Esophagus squamous epithelium (tissue), 5 donors: ENCODE measurements around the gene PLA2G2F. TPM values are rescaled to one million over a fixed set of nuclear protein-coding genes. Genes with fewer than 3 reads are reported as not detected.

Experiments
- DNase-seq: peaks from one replicate; lab custom pipeline; 2025; lab: John Stamatoyannopoulos, UW
- H3K27ac ChIP-seq, 4 donors: fragments of 200-600 bp; sonication (generic); one replicate each; pipeline ENCODE4 v1.5.1; 2016 to 2019; ENCODE audit warnings: mild to moderate bottlenecking in 1 of 4
- H3K27me3 ChIP-seq, 4 donors: fragments of 200-600 bp; sonication (generic); 1 replicate in 3 of 4; 2 replicates in 1 of 4; pipeline versions ENCODE4 v1.5.1 to v1.6.0; 2017 to 2021; ENCODE audit warnings: antibody characterized with exemption in 1 of 4
- H3K36me3 ChIP-seq, 3 donors: fragments of 200-600 bp; sonication (generic); one replicate each; pipeline ENCODE4 v1.5.1; 2016 to 2019
- H3K4me1 ChIP-seq, 3 donors: fragments of 200-600 bp; sonication (generic); one replicate each; pipeline ENCODE4 v1.5.1; 2017 to 2019
- H3K4me3 ChIP-seq, 4 donors: fragments of 200-600 bp; sonication (generic); 1 replicate in 3 of 4; 2 replicates in 1 of 4; pipeline ENCODE4 v1.5.1; 2016 to 2019; ENCODE audit warnings: mild to moderate bottlenecking in 2 of 4, moderate library complexity in 1 of 4
- H3K9me3 ChIP-seq, 3 donors: fragments of 200-600 bp; sonication (generic); one replicate each; pipeline ENCODE4 v1.5.1; 2016 to 2019
- POLR2A ChIP-seq, 4 donors: fragments of 450-650 bp; IDR thresholded peaks; one replicate each; pipeline ENCODE4 v1.6.1; 2017; ENCODE audit warnings: antibody characterized with exemption in 4 of 4, mild to moderate bottlenecking in 4 of 4, moderate library complexity in 3 of 4
- WGBS, 2 donors: methylation state at CpG; one replicate each; pipeline ENCODE4 v1.1.5; 2018; 5-methylcytosine and 5-hydroxymethylcytosine counted together
- intact Hi-C: fragments of 100-400 bp; cut with DNase I; formaldehyde crosslinking; loops from one replicate; pipeline ENCODE4 v1.15.0; 2022
- total RNA-seq, 4 donors: library from RNA; depleted of rRNA; stranded (reverse); fragments of >200 nt; gene quantifications; one replicate each; pipeline ENCODE4 v1.1.0, GENCODE V29; 2016
- TF ChIP-seq, protein P1 (sequence below), 6 experiments: fragments of 450-650 bp in 4 of 6; fragments of 200-600 bp in 2 of 6; sonication (generic) in 2 of 6; IDR thresholded peaks; one replicate each; pipeline ENCODE4 v1.5.1; 2016 to 2019; ENCODE audit warnings: antibody characterized with exemption in 6 of 6, mild to moderate bottlenecking in 4 of 6, moderate library complexity in 4 of 6
- donor health status: DM: yes; HTN: yes; CAD: no.

The PLA2G2F gene
- total RNA-seq, 4 donors from 2014 or later = 0.48 TPM; not detected in 3

DNA sequence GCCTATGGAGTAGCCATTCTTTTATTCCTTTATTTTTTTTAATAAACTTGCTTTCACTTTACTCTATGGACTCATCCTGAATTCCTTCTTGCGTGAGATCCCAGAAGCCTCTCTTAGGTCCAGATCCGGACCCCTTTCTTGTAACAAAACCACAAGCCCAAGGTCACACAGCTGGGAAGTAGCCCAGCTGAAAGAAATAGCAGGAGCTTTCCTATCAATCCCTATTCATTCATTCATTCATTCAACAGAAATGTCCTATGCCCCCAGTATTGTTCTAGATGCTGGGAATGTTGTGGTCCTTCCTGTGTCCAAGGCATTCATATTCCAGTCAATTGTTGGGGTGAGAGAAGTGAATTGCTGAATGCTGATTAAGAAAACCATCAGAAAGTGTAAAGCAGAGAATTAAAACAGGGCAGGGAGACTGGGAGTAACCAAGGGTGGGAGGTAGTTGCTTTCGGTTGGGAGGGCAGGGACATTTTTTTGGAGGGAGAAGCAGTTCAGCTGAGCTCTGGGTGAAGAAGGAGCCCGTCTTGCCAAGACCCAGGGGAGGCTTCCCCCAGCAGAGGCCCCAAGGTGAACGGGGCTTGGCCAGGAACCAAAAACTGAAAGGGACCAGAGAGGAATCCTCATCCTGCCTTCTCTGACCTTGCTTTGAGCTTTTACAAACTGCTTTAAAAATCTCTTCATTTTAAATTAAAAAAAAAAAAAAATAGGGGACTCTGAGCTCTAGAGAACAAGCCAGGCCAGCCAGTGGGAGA, 30.6 kb upstream of the PLA2G2F start:
- peaks cover 0 to 7% (median 0%) of the 10 kb centered on the region in 4 donors for H3K27me3 ChIP-seq

DNA sequence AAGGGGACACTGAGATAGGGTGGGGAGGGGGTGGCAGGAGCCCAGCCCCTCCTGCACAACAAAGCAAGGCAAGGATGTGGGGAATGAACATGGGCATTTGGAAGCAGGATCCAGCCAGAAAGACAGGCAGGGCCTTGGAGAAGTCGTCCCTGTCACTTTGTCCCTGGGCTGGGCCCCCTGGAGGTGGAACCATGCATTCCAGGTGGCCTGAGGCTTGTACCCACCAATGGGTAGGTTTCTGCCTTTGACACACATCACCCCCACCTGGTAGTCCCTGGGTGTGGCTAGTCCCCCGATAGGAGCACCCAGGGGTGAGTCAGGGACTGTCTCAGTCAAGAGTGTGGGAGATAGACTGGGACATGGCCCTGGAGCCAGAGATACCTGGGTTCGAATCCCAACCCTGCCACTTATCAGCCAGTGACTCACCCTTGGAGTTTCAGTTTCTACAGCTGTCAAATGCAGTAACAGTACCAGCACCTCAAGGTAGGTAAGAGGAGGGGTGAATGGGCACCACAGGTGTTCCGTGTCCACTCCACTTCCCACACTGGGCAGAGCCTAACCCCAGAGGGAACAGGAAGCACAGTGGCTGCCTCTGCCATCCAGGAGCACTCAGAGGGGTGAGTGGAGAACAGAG, 29.8 kb upstream of the PLA2G2F start:
- TF ChIP-seq POLR2A (IDR thresholded peaks at IDR 0.05) = no peak
- TF ChIP-seq, protein P1, sequence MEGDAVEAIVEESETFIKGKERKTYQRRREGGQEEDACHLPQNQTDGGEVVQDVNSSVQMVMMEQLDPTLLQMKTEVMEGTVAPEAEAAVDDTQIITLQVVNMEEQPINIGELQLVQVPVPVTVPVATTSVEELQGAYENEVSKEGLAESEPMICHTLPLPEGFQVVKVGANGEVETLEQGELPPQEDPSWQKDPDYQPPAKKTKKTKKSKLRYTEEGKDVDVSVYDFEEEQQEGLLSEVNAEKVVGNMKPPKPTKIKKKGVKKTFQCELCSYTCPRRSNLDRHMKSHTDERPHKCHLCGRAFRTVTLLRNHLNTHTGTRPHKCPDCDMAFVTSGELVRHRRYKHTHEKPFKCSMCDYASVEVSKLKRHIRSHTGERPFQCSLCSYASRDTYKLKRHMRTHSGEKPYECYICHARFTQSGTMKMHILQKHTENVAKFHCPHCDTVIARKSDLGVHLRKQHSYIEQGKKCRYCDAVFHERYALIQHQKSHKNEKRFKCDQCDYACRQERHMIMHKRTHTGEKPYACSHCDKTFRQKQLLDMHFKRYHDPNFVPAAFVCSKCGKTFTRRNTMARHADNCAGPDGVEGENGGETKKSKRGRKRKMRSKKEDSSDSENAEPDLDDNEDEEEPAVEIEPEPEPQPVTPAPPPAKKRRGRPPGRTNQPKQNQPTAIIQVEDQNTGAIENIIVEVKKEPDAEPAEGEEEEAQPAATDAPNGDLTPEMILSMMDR (IDR thresholded peaks at IDR 0.05) = no peak
- intact Hi-C loops = no loop called here
- DNase-seq = no peak
- Histone ChIP-seq H3K4me3 (no peak overlapping the region), H3K36me3 (no peaks in the 10 kb centered on the region), H3K9me3 (no peaks in the 10 kb centered on the region), H3K27me3 (peaks cover 0 to 15% (median 0%) of the 10 kb centered on the region in 4 donors), H3K4me1 (peaks cover 0 to 8% (median 2%) of the 10 kb centered on the region in 3 donors), H3K27ac (no peak overlapping the region)
- 43 to 86% methylated on average over 1 to 3 of the region's 4 CpGs for WGBS, 2 donors

More for the DNA sequence above, 30.6 kb upstream of the PLA2G2F start:
- WGBS, 2 donors = 61 to 72% methylated on average over 5 of the region's 5 CpGs
- Histone ChIP-seq H3K36me3 (no peaks in the 10 kb centered on the region), H3K4me3 (no peak overlapping the region), H3K27ac (no peak overlapping the region), H3K9me3 (no peaks in the 10 kb centered on the region), H3K4me1 (peaks cover 0 to 8% (median 2%) of the 10 kb centered on the region in 3 donors)
- intact Hi-C loops = no loop called here
- TF ChIP-seq, protein P1 (IDR thresholded peaks at IDR 0.05) = no peak
- no peak for TF ChIP-seq POLR2A (IDR thresholded peaks at IDR 0.05)
- DNase-seq = no peak

DNA sequence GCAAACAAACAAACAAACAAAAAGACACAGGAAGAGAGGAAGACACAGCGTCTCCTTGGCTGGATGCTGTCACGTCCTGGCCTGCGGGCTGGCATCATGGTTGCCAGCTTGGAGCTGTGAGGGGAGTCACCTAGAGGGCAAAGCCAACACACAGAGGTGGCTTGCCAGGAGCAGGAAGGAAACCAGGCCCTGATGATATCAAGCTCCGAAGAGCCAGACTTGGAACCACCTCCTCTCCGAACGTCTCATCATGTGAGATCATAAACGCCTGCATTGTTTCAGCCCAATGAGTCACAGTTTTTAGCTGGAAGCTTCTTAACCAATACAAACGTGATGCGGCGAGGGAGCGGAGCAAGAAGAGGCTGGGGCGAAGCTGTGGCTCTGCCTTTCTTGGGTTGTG, 28.4 kb upstream of the PLA2G2F start:
- intact Hi-C loops = no loop called here
- Histone ChIP-seq H3K4me1 (peaks cover 0 to 8% (median 2%) of the 10 kb centered on the region in 3 donors), H3K27ac (peak overlapping the region in 2 of 4 donors; percentile 21 to 37), H3K27me3 (peaks cover 0 to 22% (median 0%) of the 10 kb centered on the region in 4 donors), H3K36me3 (no peaks in the 10 kb centered on the region), H3K9me3 (no peaks in the 10 kb centered on the region), H3K4me3 (no peak overlapping the region)
- WGBS, 2 donors = 41 to 55% methylated on average over 11 to 12 of the region's 12 CpGs
- no peak for DNase-seq
- TF ChIP-seq POLR2A (IDR thresholded peaks at IDR 0.05) = no peak
- TF ChIP-seq, protein P1 (IDR thresholded peaks at IDR 0.05) = no peak

DNA sequence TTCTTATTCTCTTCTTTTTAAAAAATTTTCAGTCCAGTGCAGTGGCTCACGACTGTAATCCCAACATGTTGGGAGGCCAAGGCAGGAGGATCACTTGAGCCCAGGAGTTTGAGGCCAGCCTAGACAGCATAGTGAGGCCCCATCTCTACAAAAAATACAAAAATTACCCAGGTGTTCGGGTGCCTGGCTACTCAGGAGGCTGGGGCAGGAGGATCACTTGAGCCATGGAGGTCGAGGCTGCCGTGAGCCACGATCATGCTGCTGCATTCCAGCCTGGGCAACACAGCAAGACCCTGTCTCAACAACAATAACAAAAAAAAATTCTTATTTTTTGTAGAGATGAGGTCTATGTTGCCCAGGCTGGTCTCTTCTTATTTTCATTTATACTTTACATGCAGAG, 27.7 kb upstream of the PLA2G2F start:
- no peak for TF ChIP-seq POLR2A (IDR thresholded peaks at IDR 0.05)
- TF ChIP-seq, protein P1 (IDR thresholded peaks at IDR 0.05) = no peak
- peaks cover 0 to 8% (median 2%) of the 10 kb centered on the region in 3 donors for H3K4me1 ChIP-seq
- no peak overlapping the region for H3K4me3 ChIP-seq
- intact Hi-C loops = no loop called here
- 83 to 84% methylated on average over 5 of the region's 5 CpGs for WGBS, 2 donors
- peaks cover 0 to 22% (median 0%) of the 10 kb centered on the region in 4 donors for H3K27me3 ChIP-seq
- H3K36me3 ChIP-seq = no peaks in the 10 kb centered on the region
- H3K9me3 ChIP-seq = no peaks in the 10 kb centered on the region
- H3K27ac ChIP-seq = no peak overlapping the region
- DNase-seq = no peak
